ENCODE data around the gene GRXCR2.

GRXCR2 gene

GRCh38 chr5:145915970-145916638 is 43.3 kb upstream of the GRXCR2 start:
- no peak for TF ChIP-seq CTCF (IDR thresholded peaks at IDR 0.05; ENCODE audit: low read length, missing control alignments)
- no peak overlapping the region for H3K4me3 ChIP-seq (replicated peaks; ENCODE audit: low read depth, low read length)
- no peak for DNase-seq (ENCODE audit: low read depth)

- no peak for DNase-seq (ENCODE audit: low read depth)
- no peak overlapping the region for H3K4me3 ChIP-seq (replicated peaks; ENCODE audit: low read depth, low read length)
- no peak for TF ChIP-seq CTCF (IDR thresholded peaks at IDR 0.05; ENCODE audit: low read length, missing control alignments)
These were observed 40.9 kb upstream of the GRXCR2 start for GRCh38 chr5:145913701-145914100.

- no peak for TF ChIP-seq CTCF (IDR thresholded peaks at IDR 0.05; ENCODE audit: low read length, missing control alignments)
- no peak for DNase-seq (ENCODE audit: low read depth)
- no peak overlapping the region for H3K4me3 ChIP-seq (replicated peaks; ENCODE audit: low read depth, low read length)
These were observed 39.8 kb upstream of the GRXCR2 start for GRCh38 chr5:145912594-145912993.

- no peak for TF ChIP-seq CTCF (IDR thresholded peaks at IDR 0.05; ENCODE audit: low read length, missing control alignments)
- DNase-seq (ENCODE audit: low read depth), result no peak
- H3K4me3 ChIP-seq (replicated peaks; ENCODE audit: low read depth, low read length), result no peak overlapping the region
These were observed 39.2 kb upstream of the GRXCR2 start for GRCh38 chr5:145912019-145912418.

- no peak for TF ChIP-seq CTCF (IDR thresholded peaks at IDR 0.05; ENCODE audit: low read length, missing control alignments)
- H3K4me3 ChIP-seq (replicated peaks; ENCODE audit: low read depth, low read length), result no peak overlapping the region
- DNase-seq (ENCODE audit: low read depth), result no peak
These were observed 38.4 kb upstream of the GRXCR2 start for GRCh38 chr5:145911164-145911563.

- no peak overlapping the region for H3K4me3 ChIP-seq (replicated peaks; ENCODE audit: low read depth, low read length)
- no peak for DNase-seq (ENCODE audit: low read depth)
- TF ChIP-seq CTCF (IDR thresholded peaks at IDR 0.05; ENCODE audit: low read length, missing control alignments), result peak; percentile 23
These were observed 35.6 kb upstream of the GRXCR2 start for GRCh38 chr5:145908206-145908960.
